GM21786 (cell line): ENCODE measurements around the gene MB.

Experiments
- ATAC-seq: cut with Tn5 transposase; IDR thresholded peaks from one replicate; pipeline ENCODE4 v1.9.1; 2021; ENCODE audit not compliant: unreplicated experiment

Gene MB

GRCh38 chr22:35577799-35578659, 39.1 kb downstream of the MB start:
- no peak for ATAC-seq

GRCh38 chr22:35576671-35577070, 40.5 kb downstream of the MB start:
- no peak for ATAC-seq

DNA sequence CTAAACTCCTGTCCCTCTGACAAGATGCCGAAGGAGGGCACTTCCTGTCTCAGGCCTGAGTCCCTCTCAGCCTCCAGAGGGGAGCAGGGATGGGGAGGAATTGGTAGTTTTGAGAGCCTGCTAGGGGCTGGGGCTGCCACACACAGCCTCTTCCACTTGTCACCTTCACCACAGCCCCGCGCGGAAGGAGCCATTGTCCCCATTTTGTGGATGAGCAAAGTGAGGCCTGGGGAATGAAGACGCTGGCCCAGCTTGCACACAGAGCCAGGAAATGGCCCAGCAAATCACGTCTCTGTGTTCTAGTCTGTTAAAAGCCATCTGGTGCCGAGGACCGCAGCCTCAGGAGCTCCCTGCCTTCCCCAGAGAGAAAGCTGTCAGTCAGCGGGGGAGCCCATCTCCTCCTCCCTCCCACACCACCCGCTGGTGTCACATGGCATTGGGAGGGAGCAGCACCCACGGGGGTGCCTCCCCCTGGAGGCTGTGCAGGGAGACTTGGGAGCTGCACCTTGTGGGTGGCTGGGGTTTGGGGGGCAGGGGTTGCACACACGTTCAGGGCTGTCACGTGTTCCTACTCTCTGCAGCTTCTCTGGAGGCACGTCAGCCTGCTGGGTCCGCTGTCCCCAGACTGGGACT, 41.9 kb downstream of the MB start:
- ATAC-seq: no peak

GRCh38 chr22:35572556-35572955, 44.6 kb downstream of the MB start:
- ATAC-seq: no peak

DNA sequence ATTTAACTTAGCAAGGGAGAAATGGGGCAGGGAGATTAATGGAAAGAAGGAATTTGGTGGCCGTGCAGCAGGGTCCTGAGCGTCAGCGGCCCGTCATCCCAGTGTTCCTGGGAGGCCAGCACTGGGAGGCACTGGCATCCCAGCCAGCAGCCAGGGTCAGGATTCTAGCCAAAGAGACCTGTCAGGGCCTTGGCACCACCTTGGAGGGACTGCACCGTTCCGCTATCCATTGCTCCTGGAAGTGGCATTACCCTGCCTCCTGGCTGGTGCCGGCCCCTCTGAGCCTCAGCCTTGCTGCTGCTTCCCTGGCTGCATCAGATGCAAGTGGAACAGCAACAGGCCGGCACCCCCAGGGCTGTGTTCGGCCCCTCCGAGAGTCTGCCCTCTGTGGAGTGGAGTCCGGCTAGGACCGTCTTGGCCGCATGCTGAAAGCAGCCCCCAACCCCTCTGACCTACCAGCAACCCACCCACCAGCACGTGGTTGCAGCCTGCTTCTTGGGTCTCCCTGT, 46.4 kb downstream of the MB start:
- no peak for ATAC-seq

- no peak for ATAC-seq
Observed at GRCh38 chr22:35569916-35570315, 47.2 kb downstream of the MB start.

DNA sequence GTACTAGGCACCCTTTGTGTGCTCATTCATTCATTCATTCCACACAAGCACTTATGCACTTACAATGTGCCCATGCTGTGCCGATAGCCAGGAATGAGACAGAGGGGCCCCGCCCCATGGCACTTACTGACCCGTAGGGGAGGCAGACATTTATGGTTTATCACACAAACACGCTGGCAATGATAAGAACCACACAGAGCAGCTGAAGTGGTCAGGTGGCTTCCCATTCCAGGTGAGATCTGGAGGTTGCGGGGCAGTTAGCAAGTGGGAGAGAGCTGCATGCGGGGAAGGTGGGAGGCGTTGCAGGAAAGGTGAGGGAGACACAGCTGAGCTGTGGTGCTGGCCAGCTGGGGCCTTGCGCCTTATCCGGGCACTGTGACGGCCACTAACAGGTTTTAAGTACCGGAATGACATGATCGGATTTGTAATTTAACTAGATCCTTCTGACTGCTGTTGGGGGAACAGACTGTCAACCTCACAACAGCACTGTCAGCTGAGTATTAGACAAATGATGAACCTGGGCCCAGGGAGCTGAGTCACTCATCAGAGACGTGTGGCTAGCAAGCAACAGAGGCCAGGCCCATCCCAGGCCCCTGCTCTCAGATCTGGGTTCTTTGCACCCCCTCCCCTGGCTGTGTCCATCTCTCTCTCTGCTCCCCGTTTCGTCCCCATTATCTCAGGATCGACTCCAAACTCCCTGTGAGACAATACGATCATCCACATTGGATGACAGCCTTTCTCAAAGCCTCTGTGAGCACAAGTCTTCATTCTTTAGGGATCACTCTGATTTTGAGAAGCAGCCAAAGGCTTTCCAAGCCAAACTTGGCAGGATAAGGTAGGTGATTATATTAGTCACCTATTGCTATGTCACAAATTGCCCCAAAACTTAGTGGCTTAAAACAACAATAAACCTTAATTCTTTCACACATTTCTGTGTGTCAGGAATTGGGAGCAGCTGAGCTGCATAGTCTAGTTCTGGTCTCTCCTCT, 48.1 kb downstream of the MB start:
- no peak for ATAC-seq

DNA sequence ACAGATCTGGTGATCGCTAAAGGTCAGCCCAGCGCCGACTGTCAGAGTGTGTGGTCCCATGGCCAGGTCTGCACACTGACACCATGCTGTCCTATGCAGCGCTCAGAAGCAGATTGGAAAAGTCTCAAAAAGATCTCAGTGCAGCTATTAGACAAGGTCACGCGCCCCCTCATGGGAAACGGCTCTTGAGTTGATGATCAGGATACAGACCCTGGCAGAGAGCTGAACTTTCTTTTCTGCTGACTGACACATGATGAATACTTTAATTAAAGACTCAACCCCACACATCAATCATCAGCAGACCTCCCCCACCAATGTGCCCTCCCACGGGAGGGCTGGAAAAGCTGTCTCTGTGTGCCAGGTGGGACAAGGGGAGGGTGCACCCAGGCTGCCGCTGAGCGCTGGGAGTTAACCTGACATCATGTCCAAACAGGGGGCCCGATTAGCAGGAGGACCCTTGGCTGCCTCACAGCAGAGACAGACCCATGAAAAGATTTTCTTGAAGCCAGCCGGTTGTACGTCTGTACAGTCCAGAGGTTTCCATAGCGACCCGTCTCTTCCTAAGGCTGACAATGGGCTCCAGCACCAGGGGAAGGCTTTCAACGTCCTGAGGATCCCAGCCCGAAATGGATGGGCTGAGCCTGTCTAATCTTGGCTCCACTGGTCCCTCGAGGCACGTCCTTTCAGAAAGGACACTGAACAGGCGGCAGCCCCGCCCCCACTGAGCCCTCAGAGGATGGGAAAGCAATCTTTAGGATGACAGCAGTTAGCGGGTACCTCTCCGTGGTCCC, 49.6 kb downstream of the MB start:
- no peak for ATAC-seq

- no peak for ATAC-seq
Observed at GRCh38 chr22:35564975-35565867, 51.9 kb downstream of the MB start.

DNA sequence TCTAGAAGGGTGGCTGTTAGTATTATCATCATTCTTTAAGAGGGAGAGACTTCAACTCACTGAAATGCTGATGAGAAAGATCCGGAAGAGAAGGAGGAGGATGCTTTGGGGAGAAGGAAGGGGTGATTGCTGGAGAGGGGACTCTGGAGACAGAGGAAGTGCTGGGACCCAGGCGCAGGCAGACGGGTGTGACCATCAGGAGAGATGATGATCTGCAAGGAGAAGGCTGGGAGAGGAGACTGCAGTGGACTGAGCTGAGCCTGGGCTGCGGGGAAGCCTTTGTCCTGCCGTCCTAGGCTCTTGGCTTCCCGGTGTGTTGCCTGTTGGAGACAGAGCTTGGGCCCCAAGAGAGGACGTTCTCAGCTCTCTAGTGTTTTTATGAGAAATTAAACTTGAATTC, 53.9 kb downstream of the MB start:
- no peak for ATAC-seq

DNA sequence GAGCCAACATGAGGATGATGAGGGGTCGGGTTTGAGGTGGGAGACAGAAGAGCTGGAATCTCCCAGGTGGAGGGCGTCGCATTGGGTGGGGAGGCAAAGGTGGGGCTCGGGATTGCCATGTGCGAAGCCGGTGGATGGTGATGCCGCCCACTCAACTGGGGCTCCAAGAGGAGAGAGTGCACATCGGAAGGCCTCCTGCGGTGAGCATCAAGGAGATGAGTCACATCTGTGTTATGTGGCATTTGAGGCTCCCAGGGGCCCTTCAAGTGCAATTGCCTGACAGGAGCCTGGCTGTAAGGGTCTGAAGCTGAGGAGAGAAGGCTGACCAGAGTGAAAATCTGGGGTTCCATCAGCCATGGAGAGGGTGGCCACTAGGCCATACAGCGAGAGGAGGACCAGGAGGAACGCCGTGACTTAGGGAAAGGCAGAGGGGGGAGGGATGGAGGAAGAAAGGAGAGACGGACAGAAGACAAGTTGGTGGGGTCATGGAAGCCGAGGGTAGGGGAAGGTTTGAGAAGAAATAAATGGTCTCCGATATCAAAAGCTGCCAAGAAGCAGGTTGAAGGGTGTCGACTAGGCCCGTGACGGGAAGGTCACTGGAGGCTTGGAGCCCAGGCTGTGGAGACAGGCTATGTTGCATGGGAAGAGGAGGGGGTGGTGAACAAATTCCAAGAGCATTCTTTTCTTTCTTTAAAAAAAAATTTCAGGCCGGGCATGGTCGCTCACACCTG, 55.2 kb downstream of the MB start:
- no peak for ATAC-seq

DNA sequence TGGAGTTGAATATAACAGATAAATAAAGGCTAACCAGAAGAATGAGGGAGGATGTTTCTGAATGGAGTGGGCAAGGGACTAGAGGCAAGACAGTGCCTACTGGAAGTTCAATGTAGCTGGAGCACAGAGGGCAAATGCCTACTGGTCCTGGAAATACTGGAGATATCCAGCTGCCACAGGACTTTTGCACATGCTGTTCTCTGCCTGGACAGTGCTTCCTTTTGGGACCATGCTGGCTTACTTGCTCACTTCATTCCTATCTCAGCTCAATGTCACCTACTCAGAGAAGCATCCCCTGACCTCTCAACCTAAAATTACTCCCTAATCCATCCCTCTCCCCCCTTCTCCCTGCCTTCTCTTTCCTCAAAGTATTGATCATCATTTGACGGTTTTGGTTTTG, 56.3 kb downstream of the MB start:
- ATAC-seq: no peak

DNA sequence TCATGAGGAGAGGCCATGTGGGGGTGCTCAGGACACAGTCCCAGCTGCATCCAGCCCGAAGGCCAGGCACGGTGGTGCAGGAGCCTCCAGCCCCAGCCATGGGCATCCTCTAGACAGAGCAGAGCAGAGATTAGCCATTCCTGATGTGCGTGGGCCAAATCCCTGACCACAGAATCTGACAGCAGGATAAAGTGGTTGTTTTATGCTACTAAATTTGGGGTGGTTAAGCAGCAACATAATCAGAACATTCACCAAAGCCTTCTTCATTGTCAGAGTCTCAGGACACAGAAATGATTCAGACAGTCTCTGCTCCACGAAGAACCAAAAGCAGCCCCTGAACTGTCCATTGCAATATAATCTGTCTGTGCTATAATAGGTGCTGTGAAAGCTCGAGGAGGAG, 56.8 kb downstream of the MB start:
- ATAC-seq: no peak

GRCh38 chr22:35559354-35560005, 57.6 kb downstream of the MB start:
- no peak for ATAC-seq

DNA sequence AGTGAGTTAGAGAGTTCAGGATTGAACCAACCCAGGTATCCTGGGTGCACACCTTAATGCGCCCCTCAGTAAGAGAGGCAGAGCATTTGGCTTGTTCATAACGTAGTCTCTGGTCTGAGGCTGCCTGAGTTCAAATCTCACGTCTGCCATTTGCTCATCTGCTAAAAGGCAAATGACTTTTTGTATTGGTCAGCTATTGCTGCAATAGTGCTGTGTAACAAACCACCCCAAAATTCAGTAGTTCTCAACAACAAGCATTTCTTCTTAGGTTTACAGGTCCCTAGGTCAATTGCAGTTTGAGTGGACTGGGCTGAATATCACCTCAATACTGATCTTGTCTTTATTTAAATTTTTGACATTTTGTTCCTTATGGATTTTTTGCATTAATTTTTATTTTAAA, 58.4 kb downstream of the MB start:
- no peak for ATAC-seq

- no peak for ATAC-seq
Observed at GRCh38 chr22:35558031-35558430, 59.1 kb downstream of the MB start.
